NCI-H146 treated with DMSO at 0.1 percent for 48 hours (cell line): Measurements from ENCODE around the gene TRIM72.
"Not testable (repeated sequence)": the region's sequence is repeated elsewhere in the genome, so short reads cannot be mapped to it uniquely, and the experiment has no call there.

Experiments
- DNase-seq: peaks from one replicate; lab custom pipeline; 2025; ENCODE audit not compliant: unreplicated experiment; lab: John Stamatoyannopoulos, UW

TRIM72 gene

GRCh38 chr16:31214708-31215286, 878 bp downstream of the TRIM72 start:
- DNase-seq, result no peak

GRCh38 chr16:31215287-31216162, 1.6 kb downstream of the TRIM72 start:
- no peak for DNase-seq

- no peak for DNase-seq
Measured at GRCh38 chr16:31216422-31217135, 2.7 kb downstream of the TRIM72 start, which contains the start of gene PYDC1. Gene PYDC1 (minus strand): TSS chr16:31217135. CDS start chr16:31217028, 107 bp downstream.

GRCh38 chr16:31217136-31217530, 3.2 kb downstream of the TRIM72 start:
- no peak for DNase-seq

GRCh38 chr16:31219154-31219741, 5.3 kb downstream of the TRIM72 start:
- no peak for DNase-seq

GRCh38 chr16:31221357-31222160, 7.6 kb downstream of the TRIM72 start:
- no peak for DNase-seq

GRCh38 chr16:31223044-31223443, 9.1 kb downstream of the TRIM72 start:
- no peak for DNase-seq

- no peak for DNase-seq
Measured at GRCh38 chr16:31224092-31224955, 10.4 kb downstream of the TRIM72 start.

GRCh38 chr16:31225193-31225592, 11.3 kb downstream of the TRIM72 start:
- no peak for DNase-seq

- no peak for DNase-seq
Measured at GRCh38 chr16:31228206-31228605, 14.3 kb downstream of the TRIM72 start.

GRCh38 chr16:31229501-31229900, 15.6 kb downstream of the TRIM72 start:
- DNase-seq, result no peak

- no peak for DNase-seq
Measured at GRCh38 chr16:31238041-31238440, 24.1 kb downstream of the TRIM72 start.

GRCh38 chr16:31242206-31242605, 28.3 kb downstream of the TRIM72 start:
- DNase-seq, result no peak

GRCh38 chr16:31243734-31244670, 30.1 kb downstream of the TRIM72 start:
- no peak for DNase-seq

- DNase-seq, result not testable (repeated sequence)
Measured at GRCh38 chr16:31245598-31245997, 31.7 kb downstream of the TRIM72 start.

GRCh38 chr16:31246296-31246695, 32.4 kb downstream of the TRIM72 start:
- no peak for DNase-seq

- DNase-seq, result no peak
Measured at GRCh38 chr16:31248344-31248743, 34.4 kb downstream of the TRIM72 start.

GRCh38 chr16:31250782-31251384, 37.0 kb downstream of the TRIM72 start:
- no peak for DNase-seq
